IMR-90 (cell line): Measurements from ENCODE around the gene COL4A3. TPM values are rescaled to one million over a fixed set of nuclear protein-coding genes. Genes with fewer than 3 reads are reported as not detected.
A peak's percentile ranks its signal among the peaks of the same experiment; 100 is the strongest.

Source experiments
- ATAC-seq: fragments of 200-7000 bp; cut with Tn5 transposase; 2 replicates; pipeline ENCODE4 v1.9.1; 2020; ENCODE audit warnings: low read depth, mild to moderate bottlenecking, moderate library complexity
- BruUV-seq: library from RNA; stranded (reverse); fragments of 400-500 nt; replicated peaks from 2 replicates; lab custom pipeline; 2021; lab: Mats Ljungman, UMichigan
- CTCF ChIA-PET: fragments of 300-600 bp; formaldehyde crosslinking; extraction: SDS; loops from one replicate; lab custom pipeline; 2021; ENCODE audit warnings: antibody characterized with exemption; lab: Yijun Ruan, JAX
- POLR2A ChIA-PET: fragments of 300-600 bp; sonication (Branson Sonifier 250); formaldehyde crosslinking; loops from one replicate; lab custom pipeline; 2022; ENCODE audit warnings: antibody characterized with exemption; ENCODE audit not compliant: unreplicated experiment; lab: Charles Lee
- DNase-seq: peaks from one replicate; pipeline ENCODE4 v3.0.0; 2013
- H2AFZ ChIP-seq: replicated peaks from 2 replicates; pipeline ENCODE3; 2013; ENCODE audit warnings: low read length, mild to moderate bottlenecking; ENCODE audit not compliant: poor library complexity
- H2AK5ac ChIP-seq: 2 replicates; pipeline ENCODE4 v1.6.1; 2013; ENCODE audit warnings: low read depth, low read length, inconsistent platforms
- H2AK9ac ChIP-seq: replicated peaks from 2 replicates; pipeline ENCODE3; 2013; ENCODE audit warnings: mild to moderate bottlenecking, low read depth, low read length, moderate library complexity; ENCODE audit not compliant: poor library complexity
- H2BK120ac ChIP-seq: 2 replicates; pipeline ENCODE4 v1.6.1; 2013; ENCODE audit warnings: low read depth, low read length, inconsistent platforms
- H2BK15ac ChIP-seq: 3 replicates; pipeline ENCODE4 v1.6.1; 2013; ENCODE audit warnings: low read depth, low read length, inconsistent platforms
- H2BK20ac ChIP-seq: 2 replicates; pipeline ENCODE4 v1.6.1; 2013; ENCODE audit warnings: low read depth, mild to moderate bottlenecking, inconsistent platforms, low read length, moderate library complexity
- H2BK5ac ChIP-seq: 2 replicates; pipeline ENCODE4 v1.6.1; 2013; ENCODE audit warnings: mild to moderate bottlenecking, low read depth, low read length, inconsistent platforms; ENCODE audit not compliant: poor library complexity, severe bottlenecking
- H3K14ac ChIP-seq: replicated peaks from 2 replicates; pipeline ENCODE4 v1.6.1; 2013; ENCODE audit warnings: low read depth, low read length, inconsistent platforms
- H3K18ac ChIP-seq: 2 replicates; pipeline ENCODE4 v1.6.1; 2013; ENCODE audit warnings: low read depth, low read length, control low read depth
- H3K23ac ChIP-seq: 2 replicates; pipeline ENCODE4 v1.6.1; 2013; ENCODE audit warnings: low read depth, low read length, inconsistent platforms
- H3K27ac ChIP-seq: 2 replicates; pipeline ENCODE4 v1.5.1; 2013; ENCODE audit warnings: mild to moderate bottlenecking, control low read depth, low read length; ENCODE audit not compliant: insufficient read depth
- H3K27me3 ChIP-seq: 2 replicates; pipeline ENCODE4 v1.6.1; 2013; ENCODE audit warnings: low read length; ENCODE audit not compliant: control insufficient read depth, insufficient read depth
- H3K36me3 ChIP-seq: 2 replicates; pipeline ENCODE4 v1.6.1; 2013; ENCODE audit warnings: low read length, mixed read lengths; ENCODE audit not compliant: control insufficient read depth, insufficient read depth
- H3K4ac ChIP-seq: 2 replicates; pipeline ENCODE4 v1.6.1; 2013; ENCODE audit warnings: low read depth, low read length, inconsistent platforms
- H3K4me1 ChIP-seq: 2 replicates; pipeline ENCODE4 v1.6.1; 2013; ENCODE audit warnings: low read length, mixed read lengths; ENCODE audit not compliant: control insufficient read depth, insufficient read depth
- H3K4me2 ChIP-seq: 2 replicates; pipeline ENCODE4 v1.6.1; 2013; ENCODE audit warnings: low read depth, mild to moderate bottlenecking, control low read depth, low read length, moderate library complexity
- H3K4me3 ChIP-seq: 2 replicates; pipeline ENCODE4 v1.5.1; 2013; ENCODE audit warnings: low read depth, mild to moderate bottlenecking, control low read depth, low read length, moderate library complexity; ENCODE audit not compliant: insufficient read depth
- H3K56ac ChIP-seq: 2 replicates; pipeline ENCODE4 v1.6.1; 2013; ENCODE audit warnings: low read length, inconsistent platforms; ENCODE audit not compliant: insufficient read depth; ENCODE audit errors: extremely low read depth
- H3K79me1 ChIP-seq, 2 experiments: 2 replicates each; pipeline ENCODE4 v1.6.1; 2013; ENCODE audit warnings: low read length in 2 of 2, inconsistent platforms in 1 of 2, low read depth in 1 of 2
- H3K9ac ChIP-seq: 2 replicates; pipeline ENCODE4 v1.6.1; 2013; ENCODE audit warnings: low read depth, low read length, control low read depth
- H3K9me1 ChIP-seq: 2 replicates; pipeline ENCODE4 v1.6.1; 2013; ENCODE audit warnings: low read length, inconsistent platforms; ENCODE audit not compliant: insufficient read depth
- H3K9me3 ChIP-seq: 2 replicates; pipeline ENCODE4 v1.6.1; 2013; ENCODE audit warnings: low read length; ENCODE audit not compliant: control insufficient read depth, insufficient read depth
- H4K20me1 ChIP-seq: 2 replicates; pipeline ENCODE4 v1.6.1; 2013; ENCODE audit warnings: low read length, inconsistent platforms; ENCODE audit not compliant: insufficient read depth
- H4K5ac ChIP-seq: 2 replicates; pipeline ENCODE4 v1.6.1; 2013; ENCODE audit warnings: mild to moderate bottlenecking, low read depth, low read length, control low read depth
- H4K8ac ChIP-seq, 2 experiments: 2 replicates each; pipeline ENCODE4 v1.6.1; 2013; ENCODE audit warnings: low read depth in 2 of 2, low read length in 2 of 2, control low read depth in 1 of 2, inconsistent platforms in 1 of 2
- H4K91ac ChIP-seq: 2 replicates; pipeline ENCODE4 v1.6.1; 2013; ENCODE audit warnings: low read depth, low read length, inconsistent platforms; ENCODE audit not compliant: insufficient read depth
- BHLHE40 ChIP-seq: fragments of 150-350 bp; IDR thresholded peaks from 2 replicates; pipeline ENCODE4 v1.6.1; 2016; ENCODE audit warnings: mild to moderate bottlenecking, low read depth, low read length
- CEBPB ChIP-seq: IDR thresholded peaks from 2 replicates; pipeline ENCODE4 v1.6.1; 2012; ENCODE audit warnings: low read depth, low read length, improper control_type of control experiment
- CHD1 ChIP-seq: IDR thresholded peaks from 2 replicates; pipeline ENCODE4 v1.6.1; 2012; ENCODE audit warnings: low read depth, low read length, improper control_type of control experiment
- CTCF ChIP-seq: conservative IDR thresholded peaks from 2 replicates; pipeline ENCODE4 v1.5.1; 2012; ENCODE audit warnings: mild to moderate bottlenecking, low read depth, low read length, improper control_type of control experiment
- FOS ChIP-seq: fragments of 150-350 bp; IDR thresholded peaks from 2 replicates; pipeline ENCODE4 v1.6.1; 2016; ENCODE audit warnings: low read depth, low read length
- MAFK ChIP-seq: IDR thresholded peaks from 2 replicates; pipeline ENCODE4 v1.6.1; 2012; ENCODE audit warnings: low read depth, low read length, improper control_type of control experiment
- MAZ ChIP-seq: IDR thresholded peaks from 2 replicates; pipeline ENCODE4 v1.6.1; 2012; ENCODE audit warnings: low read depth, mild to moderate bottlenecking, low read length, improper control_type of control experiment, moderate library complexity, borderline replicate concordance
- MXI1 ChIP-seq: IDR thresholded peaks from 2 replicates; pipeline ENCODE4 v1.6.1; 2012; ENCODE audit warnings: low read depth, mild to moderate bottlenecking, low read length, moderate library complexity, borderline replicate concordance
- NFE2L2 ChIP-seq: fragments of 150-350 bp; IDR thresholded peaks from 2 replicates; pipeline ENCODE4 v1.6.1; 2016; ENCODE audit warnings: low read depth, mild to moderate bottlenecking, low read length
- POLR2A ChIP-seq: IDR thresholded peaks from 2 replicates; pipeline ENCODE4 v1.6.1; 2012; ENCODE audit warnings: mild to moderate bottlenecking, low read depth, low read length
- RAD21 ChIP-seq: IDR thresholded peaks from 2 replicates; pipeline ENCODE4 v1.6.1; 2012; ENCODE audit warnings: low read length, improper control_type of control experiment
- RCOR1 ChIP-seq: IDR thresholded peaks from 2 replicates; pipeline ENCODE4 v1.6.1; 2012; ENCODE audit warnings: mild to moderate bottlenecking, low read length, improper control_type of control experiment; ENCODE audit not compliant: insufficient replicate concordance
- RFX5 ChIP-seq: IDR thresholded peaks from 2 replicates; pipeline ENCODE4 v1.8.0; 2012; ENCODE audit warnings: low read depth, mild to moderate bottlenecking, low read length, moderate library complexity
- SMC3 ChIP-seq: fragments of 150-350 bp; IDR thresholded peaks from 2 replicates; pipeline ENCODE4 v1.6.1; 2016; ENCODE audit warnings: low read depth, mild to moderate bottlenecking, antibody characterized with exemption, low read length, moderate library complexity
- USF2 ChIP-seq: fragments of 150-350 bp; IDR thresholded peaks from 2 replicates; pipeline ENCODE4 v1.6.1; 2017; ENCODE audit warnings: mild to moderate bottlenecking, antibody characterized with exemption, low read length, low read depth
- WGBS, 2 experiments: methylation state at CpG; one replicate each; pipeline versions ENCODE4 v1.1.5 to v1.1.7; 2013; ENCODE audit warnings: missing lambda C conversion rate in 2 of 2; ENCODE audit not compliant: insufficient read length in 1 of 2; ENCODE audit errors: extremely low coverage in 2 of 2; 5-methylcytosine and 5-hydroxymethylcytosine counted together
- dilution Hi-C: fragments of 300-500 bp; cut with HindIII; formaldehyde crosslinking; loops from one replicate; pipeline ENCODE4 v1.14.3; 2018; ENCODE audit warnings: low sequenced_read_pairs; ENCODE audit not compliant: unreplicated experiment
- in situ Hi-C: fragments of 300-500 bp; cut with MboI; formaldehyde crosslinking; loops from 3 replicates; pipeline ENCODE4 v1.14.3; 2019; ENCODE audit warnings: low sequenced_read_pairs, inconsistent platforms, mixed read lengths
- intact Hi-C: fragments of 100-400 bp; cut with micrococcal nuclease; formaldehyde crosslinking; loops from 2 replicates; pipeline ENCODE4 v1.10.0; 2022
- polyA plus RNA-seq, 3 experiments: library from polyadenylated mRNA; depleted of rRNA; stranded (reverse); fragments of >200 nt; gene quantifications; 2 replicates each; pipeline ENCODE4 v1.2.3, GENCODE V29; 2012; ENCODE audit warnings: low replicate concordance in 1 of 3
- total RNA-seq: library from RNA; depleted of rRNA; stranded (reverse); fragments of >200 nt; gene quantifications from 2 replicates; pipeline ENCODE4 v1.2.3, GENCODE V29; 2012
- TF ChIP-seq, protein P1 (sequence below): fragments of 150-350 bp; IDR thresholded peaks from 2 replicates; pipeline ENCODE4 v1.6.1; 2016; ENCODE audit warnings: low read depth, mild to moderate bottlenecking, low read length, moderate library complexity, borderline replicate concordance

The COL4A3 gene
- total and polyA plus RNA-seq, 2 of the 4 experiments (the other 2 are of a cell fraction) = not detected

- in situ Hi-C loops = no loop called here
- Histone ChIP-seq H2BK20ac (no peak overlapping the region), H3K27ac (no peak overlapping the region), H2BK15ac (no peak overlapping the region), H2BK120ac (no peak overlapping the region), H3K14ac (no peak overlapping the region), H3K23ac (no peak overlapping the region), H3K4ac (no peak overlapping the region), H4K8ac (0 out of 4 replicates have a peak overlapping the region, but pooled peaks of 1 of the 2 experiments have one; percentile 9), H3K4me2 (peak overlapping the region; percentile 90; the same call in 1 of the 2 replicates), H3K9ac (no peak overlapping the region), H4K20me1 (no peaks in the 10 kb centered on the region), H3K4me3 (peak overlapping the region; percentile 11; the same call in 1 of the 2 replicates), H2AFZ (no peak overlapping the region), H3K9me1 (no peaks in the 10 kb centered on the region), H3K18ac (no peak overlapping the region), H3K4me1 (0 out of 2 replicates have a peak, but pooled peaks cover 2% of the 10 kb centered on the region), H2BK5ac (no peak overlapping the region), H4K5ac (no peak overlapping the region; the same call in 1 of the 2 replicates), H3K36me3 (peaks cover 5% of the 10 kb centered on the region; the same call in 1 of the 2 replicates), H3K9me3 (no peaks in the 10 kb centered on the region), H3K27me3 (no peaks in the 10 kb centered on the region), H4K91ac (no peak overlapping the region), H2AK9ac (no peak overlapping the region), H2AK5ac (no peak overlapping the region), H3K79me1 (peaks cover 17 to 25% of the 10 kb centered on the region in 2 experiments), H3K56ac (no peak overlapping the region)
- intact Hi-C loops = loop anchor here (5.0 to 10.0 kb wide), 2 partner anchors 201 to 202 kb away; no protein-coding TSS in a partner anchor
- ChIA-PET POLR2A (no interaction called here), CTCF (no interaction called here)
- dilution Hi-C loops = no loop called here
- ATAC-seq (no peak), DNase-seq (no peak)
- 80% methylated on average over 1 of the region's 6 CpGs; no CpG with 5 or more reads in 1 of the 2 experiments for WGBS, 2 experiments
- no peak for TF ChIP-seq RFX5
- TF ChIP-seq BHLHE40 = no peak
- TF ChIP-seq USF2 = no peak
- no peak for TF ChIP-seq CTCF
- TF ChIP-seq CHD1 = no peak
- TF ChIP-seq, protein P1, sequence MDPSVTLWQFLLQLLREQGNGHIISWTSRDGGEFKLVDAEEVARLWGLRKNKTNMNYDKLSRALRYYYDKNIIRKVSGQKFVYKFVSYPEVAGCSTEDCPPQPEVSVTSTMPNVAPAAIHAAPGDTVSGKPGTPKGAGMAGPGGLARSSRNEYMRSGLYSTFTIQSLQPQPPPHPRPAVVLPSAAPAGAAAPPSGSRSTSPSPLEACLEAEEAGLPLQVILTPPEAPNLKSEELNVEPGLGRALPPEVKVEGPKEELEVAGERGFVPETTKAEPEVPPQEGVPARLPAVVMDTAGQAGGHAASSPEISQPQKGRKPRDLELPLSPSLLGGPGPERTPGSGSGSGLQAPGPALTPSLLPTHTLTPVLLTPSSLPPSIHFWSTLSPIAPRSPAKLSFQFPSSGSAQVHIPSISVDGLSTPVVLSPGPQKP = no peak
- no peak for TF ChIP-seq NFE2L2
- TF ChIP-seq MAFK = no peak
- no peak for TF ChIP-seq RCOR1
- no peak for TF ChIP-seq MAZ
- TF ChIP-seq SMC3 = no peak
- no peak for TF ChIP-seq MXI1
- no peak for TF ChIP-seq CEBPB
- no peak for TF ChIP-seq POLR2A
- no peak for TF ChIP-seq FOS
- TF ChIP-seq RAD21 = no peak
- no TSS peak for BruUV-seq
Observed at GRCh38 chr2:227326783-227327182, 162.4 kb downstream of the COL4A3 start.
